T-helper 1 cell treated with Interleukin-12 subunit alpha and Interleukin-12 subunit beta and Interleukin-4 antibody, amounts not matched to agents 30 ng/mL and 1 ng/mL, for 36 hours (primary cell): ENCODE results near the gene SUDS3. TPM values are rescaled to one million over a fixed set of nuclear protein-coding genes. Genes with fewer than 3 reads are reported as not detected.

Experiments
- intact Hi-C: fragments of 100-400 bp; cut with micrococcal nuclease; formaldehyde crosslinking; loops from one replicate; pipeline ENCODE4 v1.15.1; 2024
- total RNA-seq: library from RNA; stranded (reverse); gene quantifications from 2 replicates; pipeline ENCODE4 v1.2.3, GENCODE V29; 2022

SUDS3 gene
- total RNA-seq, 1 donor from 2014 or later: 21.8 TPM

- intact Hi-C loops: loop anchor here (1.0 to 10.0 kb wide), 5 partner anchors 27 to 1641 kb away; partner anchors contain the start of genes RNFT2, SPRING1 and TESC
Measured at GRCh38 chr12:118377884-118378470, 1.6 kb downstream of the SUDS3 start.

GRCh38 chr12:118391424-118391823 lies 15.1 kb downstream of the SUDS3 start:
- intact Hi-C loops: no loop called here

DNA sequence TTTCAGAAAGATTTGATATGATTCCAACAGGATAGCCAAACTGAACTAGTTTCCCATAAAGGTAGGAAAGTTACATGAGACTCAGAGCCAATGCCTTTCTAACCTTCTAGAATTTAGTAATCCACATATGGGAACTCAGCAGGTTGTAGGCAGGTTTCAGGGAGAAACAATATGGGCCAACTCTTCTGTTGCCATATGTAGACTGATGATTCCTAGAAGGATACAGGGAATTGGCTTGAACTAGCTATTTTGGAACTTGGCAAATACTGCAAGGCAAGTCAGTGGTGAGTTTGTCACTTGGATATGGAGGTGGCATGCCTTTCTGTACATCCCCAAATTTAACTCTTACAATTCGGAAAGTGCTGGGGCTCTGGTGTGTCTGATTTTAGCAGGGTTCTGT lies 15.5 kb downstream of the SUDS3 start:
- intact Hi-C loops: no loop called here

DNA sequence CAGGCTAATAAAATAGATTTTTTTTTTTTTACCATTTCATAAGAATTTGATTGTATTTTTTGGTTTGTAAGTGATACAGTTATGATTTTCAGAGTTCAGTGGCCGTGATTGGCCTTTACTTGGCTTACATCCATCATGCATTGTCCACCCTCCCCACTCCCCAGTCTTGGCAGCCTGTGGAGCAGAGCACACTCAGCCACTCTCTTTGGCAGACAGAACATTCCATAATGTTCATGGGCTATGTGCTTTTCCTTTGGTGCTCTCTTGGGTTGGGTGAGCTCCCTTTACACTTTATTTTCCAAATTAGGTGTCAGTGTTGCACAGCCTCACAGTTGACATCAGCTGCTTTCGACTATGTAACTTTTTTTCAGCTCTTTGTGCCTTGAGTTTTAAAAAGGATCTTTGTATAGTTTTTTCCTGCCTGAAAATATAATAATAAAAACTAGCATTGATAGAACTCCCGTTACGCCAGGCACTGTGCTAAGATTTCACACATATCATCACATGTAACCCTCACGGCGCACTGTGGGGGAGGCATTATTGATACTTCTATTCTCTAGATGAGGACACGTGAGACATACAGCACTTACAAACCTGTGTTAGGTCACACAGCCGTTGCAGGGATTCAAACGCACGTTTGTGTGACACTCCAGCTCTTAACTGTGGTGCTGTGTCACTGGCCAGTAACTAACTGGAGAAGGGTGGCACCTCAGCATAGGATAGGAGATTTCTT lies 21.5 kb downstream of the SUDS3 start:
- intact Hi-C loops: no loop called here

GRCh38 chr12:118398524-118398923 lies 22.2 kb downstream of the SUDS3 start:
- intact Hi-C loops: no loop called here

DNA sequence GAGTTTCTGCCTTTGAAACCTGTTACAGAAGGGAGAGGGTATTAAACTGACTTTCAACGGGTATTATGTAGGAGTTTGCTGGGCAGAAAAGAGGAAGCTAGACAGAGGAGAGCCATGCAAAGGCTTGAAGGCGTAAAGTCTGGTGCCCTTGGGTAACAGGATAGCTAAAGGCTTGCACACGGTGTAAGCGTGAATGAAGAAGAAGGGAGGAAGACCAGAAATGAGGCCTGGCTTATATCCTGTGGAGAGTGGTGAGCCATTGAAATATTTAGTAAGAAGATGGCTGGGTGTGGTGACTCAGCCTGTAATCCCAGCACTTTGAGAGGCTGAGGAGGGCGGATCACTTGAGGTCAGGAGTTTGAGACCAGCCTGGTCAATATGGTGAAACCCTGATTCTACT lies 22.6 kb downstream of the SUDS3 start:
- intact Hi-C loops: no loop called here

DNA sequence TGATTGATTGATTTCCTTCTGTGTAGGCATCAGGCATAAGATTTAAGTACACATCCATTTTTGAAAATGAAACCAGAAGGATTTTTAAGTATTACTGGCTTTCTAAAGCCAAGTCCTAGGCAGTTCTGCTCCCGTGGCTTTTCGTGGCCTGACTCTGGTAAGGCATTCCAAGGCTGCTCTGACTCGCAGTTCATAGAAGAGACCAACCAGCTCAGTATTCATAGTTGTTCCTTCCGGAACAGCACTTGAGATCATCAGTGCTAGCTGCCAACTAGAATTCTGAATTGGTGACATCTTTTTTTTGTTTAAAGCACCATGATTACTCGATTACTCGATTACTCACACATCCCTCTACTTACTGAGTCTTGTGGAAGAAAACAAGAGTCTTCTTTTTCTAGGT lies 25.9 kb downstream of the SUDS3 start:
- intact Hi-C loops: loop anchor here (10.0 kb wide), 1 partner anchor 573 kb away; no protein-coding TSS in a partner anchor

- intact Hi-C loops: loop anchor here (1.0 to 10.0 kb wide), 5 partner anchors 26 to 1140 kb away; no protein-coding TSS in a partner anchor
Measured at GRCh38 chr12:118404876-118405521, 28.6 kb downstream of the SUDS3 start.

DNA sequence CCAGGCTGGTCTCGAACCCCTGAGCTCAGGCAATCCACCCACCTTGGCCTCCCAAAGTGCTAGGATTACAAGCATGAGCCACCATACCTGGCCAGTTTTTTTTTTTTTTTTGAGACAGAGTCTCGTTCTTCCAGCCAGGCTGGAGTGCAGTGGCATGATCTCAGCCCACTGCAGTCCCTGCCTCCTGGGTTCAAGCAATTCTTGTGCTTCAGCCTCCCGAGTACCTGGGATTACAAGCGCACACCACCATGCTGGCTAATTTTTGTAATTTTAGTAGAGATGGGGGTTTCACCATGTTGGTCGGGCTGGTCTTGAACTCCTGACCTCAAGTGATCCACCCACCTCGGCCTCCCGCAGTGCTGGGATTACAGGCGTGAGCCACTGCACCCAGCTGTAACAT lies 31.9 kb downstream of the SUDS3 start:
- intact Hi-C loops: loop anchor here (5.0 to 10.0 kb wide), 2 partner anchors 444 to 567 kb away; no protein-coding TSS in a partner anchor

DNA sequence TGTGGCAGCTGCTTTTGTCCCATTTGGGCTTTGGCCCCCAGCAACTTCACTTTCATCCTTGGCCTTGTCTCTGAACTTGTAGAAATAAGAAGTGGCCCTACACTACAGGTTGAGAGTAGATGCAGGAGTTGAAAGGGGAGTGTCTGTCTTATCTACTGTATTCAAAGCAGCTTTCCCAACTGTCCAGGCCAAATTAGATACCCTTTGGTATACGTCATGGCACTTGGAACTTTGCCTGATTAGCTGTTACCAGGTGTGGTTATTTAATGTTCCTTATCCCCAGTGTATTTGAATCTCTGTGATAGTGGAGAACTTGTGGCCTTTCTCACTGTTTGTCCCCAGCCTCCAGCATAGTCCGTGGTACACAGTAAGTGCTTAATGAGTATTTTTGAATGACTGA lies 33.5 kb downstream of the SUDS3 start:
- intact Hi-C loops: loop anchor here (5.0 to 10.0 kb wide), 2 partner anchors 442 to 565 kb away; no protein-coding TSS in a partner anchor

DNA sequence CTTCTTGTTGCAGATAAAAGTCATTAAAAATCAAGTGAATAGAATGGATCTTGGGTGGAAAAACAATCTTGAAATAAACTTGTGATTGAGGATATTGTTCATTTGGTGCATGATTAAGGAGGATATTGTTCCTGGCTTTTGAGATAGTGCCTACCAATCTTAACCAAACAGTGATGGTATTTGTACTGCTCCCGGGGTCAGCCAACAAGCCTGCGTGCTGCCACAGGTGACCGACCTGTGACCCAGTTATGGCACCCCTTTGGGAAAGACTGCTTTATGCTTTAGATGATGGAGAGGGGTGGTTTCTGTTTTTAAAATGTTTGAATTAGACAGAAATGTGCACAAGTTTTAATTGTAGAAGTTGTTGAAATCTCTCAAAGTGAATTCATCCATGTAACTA lies 41.6 kb downstream of the SUDS3 start:
- intact Hi-C loops: no loop called here

DNA sequence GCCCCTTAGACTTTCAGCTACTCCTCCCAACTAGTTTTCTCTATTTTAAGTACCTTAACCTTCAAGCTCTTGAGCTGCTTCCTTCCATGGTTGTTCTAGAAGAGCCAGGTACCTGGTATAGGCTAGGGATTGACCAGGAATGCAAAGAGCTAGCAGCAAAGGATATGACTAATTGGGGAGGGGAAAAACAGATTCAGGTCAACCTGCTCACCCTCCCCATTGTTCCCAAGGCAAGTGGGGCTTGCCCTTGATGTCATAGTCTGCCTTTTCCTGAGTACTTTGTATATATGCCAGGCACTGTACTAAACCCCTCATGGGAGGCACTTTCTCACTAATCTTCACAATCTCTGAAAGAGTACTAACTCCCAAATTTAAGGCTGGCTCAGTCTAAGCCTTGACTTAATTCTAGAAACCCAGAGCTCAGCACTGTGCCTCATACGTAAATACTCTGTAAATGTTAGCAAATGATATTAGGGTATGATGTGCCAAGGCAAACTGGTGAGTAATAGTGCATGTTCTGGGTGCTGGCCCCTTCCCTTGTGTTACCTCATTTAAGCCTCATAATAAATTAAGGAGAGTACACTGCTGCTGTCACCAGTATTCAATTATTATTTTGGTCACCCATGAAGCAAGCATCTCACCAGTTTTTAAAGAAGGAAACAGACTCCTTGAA lies 42.2 kb downstream of the SUDS3 start:
- intact Hi-C loops: no loop called here

GRCh38 chr12:118420673-118421072 lies 44.3 kb downstream of the SUDS3 start:
- intact Hi-C loops: no loop called here

DNA sequence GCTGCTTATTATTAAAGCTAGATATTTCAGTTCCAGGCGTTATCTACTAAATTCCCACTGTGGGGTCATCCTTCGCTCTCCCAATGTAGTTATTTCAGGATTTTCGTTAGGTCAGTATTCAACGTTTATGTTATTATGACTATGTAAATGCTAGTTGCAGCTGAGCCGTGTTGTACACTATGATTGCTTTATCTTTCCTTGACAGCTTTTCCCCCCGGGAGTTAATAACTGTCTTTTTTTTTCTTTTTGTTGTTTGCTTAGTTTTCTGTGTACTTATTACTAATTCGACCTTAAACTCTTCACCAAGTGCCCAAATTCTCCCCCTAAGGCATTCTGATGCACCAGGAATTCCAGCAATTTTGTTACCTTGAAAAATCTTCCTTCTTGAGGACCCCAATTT lies 48.5 kb downstream of the SUDS3 start:
- intact Hi-C loops: no loop called here

- intact Hi-C loops: no loop called here
Measured at GRCh38 chr12:118425364-118425763, 49.0 kb downstream of the SUDS3 start.

- intact Hi-C loops: no loop called here
Measured at GRCh38 chr12:118427819-118428218, 51.5 kb downstream of the SUDS3 start.

GRCh38 chr12:118428643-118429042 lies 52.3 kb downstream of the SUDS3 start:
- intact Hi-C loops: no loop called here

DNA sequence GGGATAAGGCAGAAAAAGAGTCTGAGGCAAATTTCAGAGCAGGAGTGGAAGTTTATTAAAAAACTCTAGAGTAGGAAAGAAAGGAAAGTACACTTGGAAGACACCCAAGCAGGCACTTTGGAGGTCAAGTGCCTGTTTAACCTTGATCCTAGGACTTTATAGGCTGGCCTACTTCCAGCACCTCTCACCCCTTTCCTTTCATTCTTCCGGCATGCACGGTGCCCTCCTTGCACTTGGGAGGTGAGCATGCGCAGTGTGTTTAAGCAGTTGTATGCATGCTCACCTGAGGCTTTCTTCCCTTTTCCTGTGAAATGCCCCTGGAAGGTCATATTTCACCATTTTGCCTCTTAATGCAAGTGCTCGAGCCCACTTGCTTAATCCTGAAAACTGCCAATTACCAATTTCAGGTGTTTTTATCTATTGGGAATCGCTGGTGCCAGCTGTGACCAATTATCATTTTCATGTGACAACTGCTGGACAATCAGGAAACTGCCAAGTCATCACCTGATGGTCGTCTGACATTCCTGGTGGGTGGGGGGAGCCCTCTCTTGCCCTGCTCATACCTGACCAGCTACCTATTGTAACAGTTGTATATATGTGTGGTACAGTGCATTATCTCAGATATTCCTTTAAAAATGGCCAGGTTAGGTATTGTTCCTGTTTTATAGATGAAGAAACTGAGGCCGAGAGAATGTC lies 53.5 kb downstream of the SUDS3 start:
- intact Hi-C loops: no loop called here

DNA sequence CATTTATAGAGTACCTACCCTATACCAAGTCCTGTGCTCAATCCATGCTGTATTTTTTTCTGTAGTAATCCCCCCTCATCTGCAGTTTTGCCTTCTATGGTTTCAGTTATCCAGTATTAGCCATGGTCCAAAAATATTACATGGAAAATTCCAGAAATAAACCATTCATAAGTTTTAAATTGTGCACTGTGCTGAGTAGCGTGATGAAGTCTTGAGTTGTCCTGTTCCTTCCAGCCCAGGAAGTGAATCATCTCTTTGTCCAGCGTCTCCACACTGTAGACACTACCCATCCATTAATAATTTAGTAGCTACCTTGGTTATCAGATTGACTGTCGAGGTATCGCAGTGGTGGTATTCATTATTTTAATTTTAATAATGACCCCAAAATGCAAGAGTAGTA lies 54.2 kb downstream of the SUDS3 start:
- intact Hi-C loops: no loop called here

GRCh38 chr12:118432812-118433545 lies 56.6 kb downstream of the SUDS3 start:
- intact Hi-C loops: no loop called here
